GM18508 (cell line): ENCODE results near the gene DNM1.

ENCODE experiments used
- ATAC-seq: cut with Tn5 transposase; IDR thresholded peaks from one replicate; pipeline ENCODE4 v1.9.1; 2021; ENCODE audit warnings: moderate number of reproducible peaks; ENCODE audit not compliant: insufficient read depth, unreplicated experiment

The DNM1 gene

GRCh38 chr9:128297221-128297773, 94.1 kb downstream of the DNM1 start:
- no peak for ATAC-seq

GRCh38 chr9:128298535-128299482, 95.6 kb downstream of the DNM1 start:
- no peak for ATAC-seq

GRCh38 chr9:128304136-128304970, 101.2 kb downstream of the DNM1 start:
- ATAC-seq = no peak
